Measurements from ENCODE around the gene POLQ.

GRCh38 chr3:121514496-121514895, 31.3 kb downstream of the POLQ start:
- TF ChIP-seq CTCF (optimal IDR thresholded peaks at IDR 0.05 in 1 of 3, IDR thresholded peaks at IDR 0.05 in 1 of 3, conservative IDR thresholded peaks at IDR 0.05 in 1 of 3; ENCODE audit: extremely low read depth in 1 of 3, insufficient read depth in 2 of 3, low read length in 3 of 3) (no peak), EZH2 (IDR thresholded peaks at IDR 0.05; ENCODE audit: low read length) (no peak)

All from keratinocyte (primary cell).